Measurements from ENCODE around the gene COMMD9. TPM values are rescaled to one million over a fixed set of nuclear protein-coding genes. Genes with fewer than 3 reads are reported as not detected.

Gene COMMD9
- total RNA-seq, 1 experiment from 2014 or later: 154 TPM

- no peak for TF ChIP-seq CTCF (conservative IDR thresholded peaks at IDR 0.05; ENCODE audit: low read depth, low read length)
- TF ChIP-seq EZH2 (IDR thresholded peaks at IDR 0.05; ENCODE audit: borderline replicate concordance, low read depth, low read length, poor library complexity, severe bottlenecking): no peak
- DNase-seq (ENCODE audit: low spot score): no peak
- Histone ChIP-seq H3K4me1 (ENCODE audit: insufficient read depth, low read length, poor library complexity, severe bottlenecking) (no peaks in the 10 kb centered on the region), H3K9me3 (ENCODE audit: low read depth, low read length, poor library complexity, severe bottlenecking) (no peaks in the 10 kb centered on the region), H3K36me3 (ENCODE audit: insufficient read depth, low read length, poor library complexity, severe bottlenecking) (no peaks in the 10 kb centered on the region), H3K4me3 (ENCODE audit: low read depth, low read length, poor library complexity, severe bottlenecking) (no peak overlapping the region), H3K27me3 (replicated peaks; ENCODE audit: insufficient read depth, low read depth, low read length, poor library complexity) (peaks cover 44% of the 10 kb centered on the region), H3K27ac (ENCODE audit: low read depth, low read length, poor library complexity, severe bottlenecking) (no peak overlapping the region)
- POLR2A ChIA-PET (ENCODE audit: low non-redundant PET): interaction anchor here (0.7 kb wide), 1 partner anchor 88 kb away, joined by 3 read pairs; no protein-coding TSS in a partner anchor
- CTCF ChIA-PET: no interaction called here
- intact Hi-C loops (cut with micrococcal nuclease; ENCODE audit: unreplicated experiment): no loop called here
- BruUV-seq (replicated peaks): no TSS peak
Measured at GRCh38 chr11:36317992-36318391, 28.8 kb upstream of the COMMD9 start.

- no TSS peak for BruUV-seq (replicated peaks)
- H3K4me1 ChIP-seq (ENCODE audit: insufficient read depth, low read length, poor library complexity, severe bottlenecking): no peaks in the 10 kb centered on the region
- peaks cover 49% of the 10 kb centered on the region for H3K27me3 ChIP-seq (replicated peaks; ENCODE audit: insufficient read depth, low read depth, low read length, poor library complexity)
- no peaks in the 10 kb centered on the region for H3K9me3 ChIP-seq (ENCODE audit: low read depth, low read length, poor library complexity, severe bottlenecking)
- H3K27ac ChIP-seq (ENCODE audit: low read depth, low read length, poor library complexity, severe bottlenecking): no peak overlapping the region
- DNase-seq (ENCODE audit: low spot score): no peak
- POLR2A ChIA-PET (ENCODE audit: low non-redundant PET): no interaction called here
- intact Hi-C loops (cut with micrococcal nuclease; ENCODE audit: unreplicated experiment): no loop called here
- no peak overlapping the region for H3K4me3 ChIP-seq (ENCODE audit: low read depth, low read length, poor library complexity, severe bottlenecking)
- CTCF ChIA-PET: no interaction called here
- no peaks in the 10 kb centered on the region for H3K36me3 ChIP-seq (ENCODE audit: insufficient read depth, low read length, poor library complexity, severe bottlenecking)
- TF ChIP-seq CTCF (conservative IDR thresholded peaks at IDR 0.05; ENCODE audit: low read depth, low read length): no peak
- TF ChIP-seq EZH2 (IDR thresholded peaks at IDR 0.05; ENCODE audit: borderline replicate concordance, low read depth, low read length, poor library complexity, severe bottlenecking): no peak
Measured at GRCh38 chr11:36316049-36316448, 26.8 kb upstream of the COMMD9 start.

GRCh38 chr11:36314434-36314767 is 25.2 kb upstream of the COMMD9 start:
- no TSS peak for BruUV-seq (replicated peaks)
- POLR2A ChIA-PET (ENCODE audit: low non-redundant PET): no interaction called here
- intact Hi-C loops (cut with micrococcal nuclease; ENCODE audit: unreplicated experiment): no loop called here

More at GRCh38 chr11:36314434-36314767, 25.2 kb upstream of the COMMD9 start:
- peaks cover 49% of the 10 kb centered on the region for H3K27me3 ChIP-seq (replicated peaks; ENCODE audit: insufficient read depth, low read depth, low read length, poor library complexity)
- TF ChIP-seq CTCF (conservative IDR thresholded peaks at IDR 0.05; ENCODE audit: low read depth, low read length) (no peak), EZH2 (IDR thresholded peaks at IDR 0.05; ENCODE audit: borderline replicate concordance, low read depth, low read length, poor library complexity, severe bottlenecking) (no peak)
- H3K4me3 ChIP-seq (ENCODE audit: low read depth, low read length, poor library complexity, severe bottlenecking): no peak overlapping the region
- H3K27ac ChIP-seq (ENCODE audit: low read depth, low read length, poor library complexity, severe bottlenecking): no peak overlapping the region
- H3K36me3 ChIP-seq (ENCODE audit: insufficient read depth, low read length, poor library complexity, severe bottlenecking): no peaks in the 10 kb centered on the region
- DNase-seq (ENCODE audit: low spot score): no peak
- no peaks in the 10 kb centered on the region for H3K4me1 ChIP-seq (ENCODE audit: insufficient read depth, low read length, poor library complexity, severe bottlenecking)
- CTCF ChIA-PET: no interaction called here
- no peaks in the 10 kb centered on the region for H3K9me3 ChIP-seq (ENCODE audit: low read depth, low read length, poor library complexity, severe bottlenecking)

Measured in A673 (cell line).